ENCODE measurements around the gene PKDREJ. TPM values are rescaled to one million over a fixed set of nuclear protein-coding genes. Genes with fewer than 3 reads are reported as not detected.
A peak's percentile ranks its signal among the peaks of the same experiment; 100 is the strongest.

Gene PKDREJ
- total RNA-seq, 4 donors from 2014 or later, result 0.10 to 0.21 (median 0.11) TPM; not detected in 1

DNA sequence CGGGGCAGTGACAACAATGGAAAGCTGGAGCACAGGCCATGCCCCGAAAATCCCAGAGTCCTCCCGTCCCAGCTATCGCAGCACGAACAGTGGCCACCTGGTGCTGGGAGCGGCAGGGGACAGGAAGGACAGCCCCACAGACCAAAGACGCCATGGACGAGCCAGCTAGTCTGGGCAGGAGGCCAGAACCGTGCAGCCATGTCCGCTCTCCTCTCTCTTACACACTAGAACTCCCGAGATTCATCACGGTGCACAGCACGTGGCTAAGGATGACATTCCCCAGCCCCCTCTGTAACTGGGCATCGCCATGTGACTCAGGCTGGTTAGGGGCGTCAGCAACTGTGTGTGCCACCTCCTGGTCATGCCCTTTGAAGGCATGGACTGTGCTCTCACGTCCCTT lies 17.6 kb downstream of the PKDREJ start:
- intact Hi-C loops (cut with DNase I), result no loop called here
- no peaks in the 10 kb centered on the region for H3K9me3 ChIP-seq
- H3K27ac ChIP-seq, result peak overlapping the region; percentile 20 to 61 (median 45)
- TF ChIP-seq, protein P1, sequence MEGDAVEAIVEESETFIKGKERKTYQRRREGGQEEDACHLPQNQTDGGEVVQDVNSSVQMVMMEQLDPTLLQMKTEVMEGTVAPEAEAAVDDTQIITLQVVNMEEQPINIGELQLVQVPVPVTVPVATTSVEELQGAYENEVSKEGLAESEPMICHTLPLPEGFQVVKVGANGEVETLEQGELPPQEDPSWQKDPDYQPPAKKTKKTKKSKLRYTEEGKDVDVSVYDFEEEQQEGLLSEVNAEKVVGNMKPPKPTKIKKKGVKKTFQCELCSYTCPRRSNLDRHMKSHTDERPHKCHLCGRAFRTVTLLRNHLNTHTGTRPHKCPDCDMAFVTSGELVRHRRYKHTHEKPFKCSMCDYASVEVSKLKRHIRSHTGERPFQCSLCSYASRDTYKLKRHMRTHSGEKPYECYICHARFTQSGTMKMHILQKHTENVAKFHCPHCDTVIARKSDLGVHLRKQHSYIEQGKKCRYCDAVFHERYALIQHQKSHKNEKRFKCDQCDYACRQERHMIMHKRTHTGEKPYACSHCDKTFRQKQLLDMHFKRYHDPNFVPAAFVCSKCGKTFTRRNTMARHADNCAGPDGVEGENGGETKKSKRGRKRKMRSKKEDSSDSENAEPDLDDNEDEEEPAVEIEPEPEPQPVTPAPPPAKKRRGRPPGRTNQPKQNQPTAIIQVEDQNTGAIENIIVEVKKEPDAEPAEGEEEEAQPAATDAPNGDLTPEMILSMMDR (IDR thresholded peaks at IDR 0.05), result no peak
- TF ChIP-seq POLR2A (IDR thresholded peaks at IDR 0.05), result no peak
- WGBS, 2 donors, result 33 to 41% methylated on average over 7 to 9 of the region's 16 CpGs
- DNase-seq, result peak; percentile 75 to 79
- H3K36me3 ChIP-seq, result no peaks in the 10 kb centered on the region
- no peaks in the 10 kb centered on the region for H3K27me3 ChIP-seq
- H3K4me1 ChIP-seq, result peaks cover 6 to 13% of the 10 kb centered on the region in 2 donors
- no peak overlapping the region for H3K4me3 ChIP-seq (replicated peaks in 1 of 3)

DNA sequence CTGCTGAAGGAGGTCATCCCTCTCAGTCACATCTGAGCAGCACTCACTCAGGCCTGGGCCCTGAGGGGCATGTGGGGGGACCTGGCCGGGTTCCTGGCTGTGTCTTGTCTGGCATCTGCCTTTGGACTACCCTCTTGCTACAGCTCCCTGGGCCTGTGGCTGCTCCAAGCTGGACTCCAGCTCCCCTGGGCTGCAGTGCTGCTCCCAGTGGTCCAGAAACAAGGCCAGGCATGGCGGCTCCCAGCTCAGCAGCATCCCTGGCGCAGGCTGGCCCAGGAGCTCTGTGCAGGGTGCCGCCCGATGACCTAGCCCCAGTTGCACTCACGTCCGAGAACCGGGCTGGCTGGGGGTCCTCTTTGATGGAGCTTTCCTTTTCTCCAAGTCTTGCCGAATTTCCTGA lies 18.4 kb downstream of the PKDREJ start:
- no peak overlapping the region for H3K27ac ChIP-seq
- intact Hi-C loops (cut with DNase I), result no loop called here
- no peaks in the 10 kb centered on the region for H3K27me3 ChIP-seq
- TF ChIP-seq, protein P1 (IDR thresholded peaks at IDR 0.05), result no peak
- no peak for TF ChIP-seq POLR2A (IDR thresholded peaks at IDR 0.05)
- DNase-seq, result no peak
- no peak overlapping the region for H3K4me3 ChIP-seq (replicated peaks in 1 of 3)
- peaks cover 6 to 13% of the 10 kb centered on the region in 2 donors for H3K4me1 ChIP-seq
- WGBS, 2 donors, result 68 to 87% methylated on average over 4 to 9 of the region's 9 CpGs
- peaks cover 0 to under 1% of the 10 kb centered on the region in 2 donors for H3K36me3 ChIP-seq
- no peaks in the 10 kb centered on the region for H3K9me3 ChIP-seq

- Histone ChIP-seq H3K36me3 (peaks cover 0 to 3% of the 10 kb centered on the region in 2 donors), H3K27ac (no peak overlapping the region), H3K27me3 (no peaks in the 10 kb centered on the region), H3K9me3 (no peaks in the 10 kb centered on the region), H3K4me1 (peaks cover 0 to 7% of the 10 kb centered on the region in 2 donors), H3K4me3 (replicated peaks in 1 of 3) (no peak overlapping the region)
- 86 to 95% methylated on average over 10 of the region's 10 CpGs for WGBS, 2 donors
- no peak for TF ChIP-seq POLR2A (IDR thresholded peaks at IDR 0.05)
- TF ChIP-seq, protein P1 (IDR thresholded peaks at IDR 0.05), result no peak
- intact Hi-C loops (cut with DNase I), result no loop called here
- no peak for DNase-seq
Observed at GRCh38 chr22:46242076-46242475, 21.1 kb downstream of the PKDREJ start.

- WGBS, 2 donors, result 86% methylated on average over 5 of the region's 5 CpGs
Observed at GRCh38 chr22:46241396-46242007, 21.6 kb downstream of the PKDREJ start.

GRCh38 chr22:46240907-46241306 lies 22.2 kb downstream of the PKDREJ start:
- Histone ChIP-seq H3K27ac (no peak overlapping the region), H3K27me3 (no peaks in the 10 kb centered on the region), H3K36me3 (peaks cover 0 to 3% of the 10 kb centered on the region in 2 donors), H3K4me3 (replicated peaks in 1 of 3) (no peak overlapping the region), H3K4me1 (peaks cover 0 to 7% of the 10 kb centered on the region in 2 donors), H3K9me3 (no peaks in the 10 kb centered on the region)
- no peak for DNase-seq
- WGBS, 2 donors, result 71 to 88% methylated on average over 7 of the region's 7 CpGs
- intact Hi-C loops (cut with DNase I), result no loop called here
- no peak for TF ChIP-seq POLR2A (IDR thresholded peaks at IDR 0.05)

More at GRCh38 chr22:46241396-46242007, 21.6 kb downstream of the PKDREJ start:
- no peak for DNase-seq
- no peak overlapping the region for H3K27ac ChIP-seq
- H3K36me3 ChIP-seq, result peaks cover 0 to 3% of the 10 kb centered on the region in 2 donors
- peaks cover 0 to 7% of the 10 kb centered on the region in 2 donors for H3K4me1 ChIP-seq
- no peak overlapping the region for H3K4me3 ChIP-seq (replicated peaks in 1 of 3)
- H3K27me3 ChIP-seq, result no peaks in the 10 kb centered on the region
- no peak for TF ChIP-seq POLR2A (IDR thresholded peaks at IDR 0.05)
- TF ChIP-seq, protein P1 (IDR thresholded peaks at IDR 0.05), result no peak
- no peaks in the 10 kb centered on the region for H3K9me3 ChIP-seq
- intact Hi-C loops (cut with DNase I), result no loop called here

All from thyroid gland (tissue), 4 donors.